Activated T-cell treated with anti-CD3 and anti-CD28 coated beads for 1 hour (primary cell): ENCODE measurements around the gene NPIPB8.
"Not testable (repeated sequence)": the region's sequence is repeated elsewhere in the genome, so short reads cannot be mapped to it uniquely, and the experiment has no call there.

Source experiments
- DNase-seq: peaks from one replicate; pipeline ENCODE4 v3.0.0-alpha.2; 2020; ENCODE audit warnings: low read depth

Gene NPIPB8

DNA sequence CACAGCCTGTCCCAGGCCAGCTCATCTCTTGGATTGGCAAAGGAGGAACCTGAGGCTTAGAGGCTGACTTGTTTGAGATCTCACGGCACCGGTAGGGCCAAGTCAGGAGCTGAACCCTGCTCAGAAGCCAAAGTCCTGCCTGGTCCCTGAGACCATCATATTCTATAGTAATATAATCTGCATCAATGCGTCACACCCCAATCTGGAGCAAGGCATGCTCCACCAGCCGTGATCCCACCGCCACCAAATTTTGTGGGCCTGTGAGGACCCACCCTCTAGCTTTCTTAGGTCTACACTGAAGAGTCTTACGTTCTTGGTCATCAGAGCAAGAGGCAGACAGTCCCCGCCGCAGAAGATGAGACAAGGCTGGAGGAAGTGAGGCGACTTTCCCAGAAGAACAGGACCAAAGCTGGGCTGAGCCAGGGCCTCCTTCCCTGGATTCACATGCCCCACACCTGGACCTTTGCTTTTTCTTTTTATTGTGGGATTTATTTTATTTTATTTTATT, 30.7 kb upstream of the NPIPB8 start:
- DNase-seq: no peak

DNA sequence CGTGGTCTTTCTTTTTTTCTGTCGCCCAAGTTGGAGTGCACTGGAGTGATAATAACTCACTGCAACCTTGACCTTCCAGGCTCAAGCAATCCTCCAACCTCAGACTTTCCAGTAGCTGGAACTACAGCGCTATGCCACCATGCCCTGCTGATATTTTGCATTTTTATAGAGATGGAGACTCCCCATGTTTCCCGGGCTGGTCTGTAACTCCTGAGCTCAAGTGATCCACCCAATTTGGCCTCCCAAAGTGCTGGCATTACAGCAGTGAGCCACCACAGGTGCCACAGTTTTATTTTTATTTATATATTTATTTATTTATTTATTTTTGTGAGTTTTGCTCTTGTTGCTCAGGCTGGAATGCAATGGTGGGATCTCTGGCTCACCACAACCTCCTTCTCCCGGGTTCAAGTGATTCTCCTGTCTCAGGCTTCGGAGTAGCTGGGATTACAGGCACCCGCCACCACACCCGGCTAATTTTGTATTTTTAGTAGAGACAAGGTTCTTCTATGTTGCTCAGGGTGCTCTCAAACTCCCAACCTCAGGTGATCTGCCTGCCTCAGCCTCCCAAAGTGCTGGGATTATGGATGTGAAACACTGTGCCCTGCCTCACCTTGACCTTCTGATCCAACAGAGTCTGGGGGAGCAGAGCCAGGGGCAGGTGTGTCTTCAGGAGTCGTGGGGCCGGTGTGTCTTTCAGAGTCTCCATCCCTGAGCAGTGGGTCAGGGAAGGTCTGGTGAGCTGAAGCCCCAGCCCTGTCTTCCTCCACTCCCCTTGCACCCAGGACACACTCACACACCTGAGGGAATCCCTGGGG, 30.0 kb upstream of the NPIPB8 start:
- DNase-seq: not testable (repeated sequence)

DNA sequence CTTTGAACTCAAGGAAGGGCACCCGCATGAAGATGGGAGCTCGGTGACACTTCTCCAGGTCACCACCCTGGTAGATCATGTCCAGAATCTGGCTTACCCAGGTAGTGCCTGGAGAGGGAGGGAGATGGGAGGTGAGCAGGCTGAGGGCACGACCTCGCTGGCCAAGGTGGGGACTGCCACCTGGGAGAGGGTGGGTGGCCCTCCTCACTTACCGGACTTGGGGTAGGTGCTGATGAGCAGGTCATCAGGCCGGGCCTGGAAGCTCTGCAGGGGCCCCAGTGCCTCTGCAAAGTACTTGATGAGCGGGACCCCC, 29.4 kb upstream of the NPIPB8 start:
- DNase-seq: not testable (repeated sequence)

DNA sequence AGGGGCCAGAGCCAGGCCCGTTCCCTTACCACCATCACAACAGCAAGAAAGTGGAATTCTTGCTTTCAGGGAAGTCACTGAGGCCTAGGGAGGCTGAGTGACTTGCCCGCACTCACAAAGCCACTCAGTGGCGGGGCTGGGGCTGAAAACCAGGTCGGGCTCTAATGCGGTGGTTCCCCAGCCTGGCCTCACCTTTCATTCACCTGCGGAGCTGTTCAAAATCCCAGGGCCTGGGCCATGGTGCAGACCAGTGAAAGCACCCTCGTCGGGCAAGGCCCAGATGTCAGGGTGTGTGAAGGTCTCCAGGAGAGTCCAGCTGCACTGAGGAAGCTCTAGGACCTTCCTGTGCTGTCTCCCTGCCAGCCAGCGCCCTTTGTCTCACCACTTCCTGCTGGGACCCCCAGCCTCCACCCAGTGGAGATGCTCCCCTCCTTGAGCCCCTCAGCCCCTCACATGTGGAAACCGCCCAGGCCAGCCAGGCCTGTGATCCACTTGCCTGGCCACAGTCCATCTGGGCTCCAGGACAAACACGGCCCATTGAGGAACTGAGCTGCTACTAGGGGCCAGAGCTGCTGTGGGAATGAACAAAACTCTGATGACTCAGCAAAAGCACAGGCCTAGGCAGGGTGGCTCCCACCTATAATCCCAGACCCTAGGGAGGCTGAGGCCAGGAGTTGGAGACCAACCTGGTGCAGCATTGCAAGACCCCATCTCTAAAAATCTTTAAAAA, 28.8 kb upstream of the NPIPB8 start:
- not testable (repeated sequence) for DNase-seq

GRCh38 chr16:28609631-28610594, 28.0 kb upstream of the NPIPB8 start, which contains the start of gene SULT1A1:
Gene SULT1A1 (minus strand): TSS chr16:28610044. CDS start chr16:28608855, 1,189 bp downstream.
- no peak for DNase-seq

DNA sequence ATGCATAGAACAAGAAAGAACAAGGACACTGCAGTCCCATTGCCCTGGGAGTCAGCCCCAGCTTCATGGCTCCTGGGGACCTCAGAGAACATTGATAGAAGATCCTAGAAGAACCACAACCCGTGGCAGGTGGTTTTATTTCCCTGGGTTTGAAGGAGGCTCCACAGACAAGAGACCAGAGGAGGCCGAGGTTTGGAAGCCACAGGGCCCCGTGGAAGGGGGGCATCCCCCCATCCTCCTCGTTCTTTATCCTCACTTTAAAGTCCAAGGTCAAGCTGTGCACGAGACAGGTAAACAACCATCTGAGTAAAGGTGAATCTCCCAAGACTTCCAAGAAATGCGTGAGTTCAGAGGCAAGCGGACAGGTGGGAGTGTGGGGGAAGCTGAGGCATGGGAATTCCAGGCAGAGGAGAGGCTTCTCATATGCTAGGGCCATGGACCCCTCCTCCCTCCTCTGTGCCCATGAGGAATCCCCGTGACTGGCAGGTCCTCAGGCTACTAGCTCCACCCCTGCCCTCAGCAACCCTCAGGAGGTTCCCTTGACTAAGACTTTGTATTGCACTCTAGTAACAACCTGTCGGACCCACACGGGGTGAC, 27.2 kb upstream of the NPIPB8 start:
- no peak for DNase-seq

- DNase-seq: not testable (repeated sequence)
These were observed 25.2 kb upstream of the NPIPB8 start for GRCh38 chr16:28612359-28613280.

DNA sequence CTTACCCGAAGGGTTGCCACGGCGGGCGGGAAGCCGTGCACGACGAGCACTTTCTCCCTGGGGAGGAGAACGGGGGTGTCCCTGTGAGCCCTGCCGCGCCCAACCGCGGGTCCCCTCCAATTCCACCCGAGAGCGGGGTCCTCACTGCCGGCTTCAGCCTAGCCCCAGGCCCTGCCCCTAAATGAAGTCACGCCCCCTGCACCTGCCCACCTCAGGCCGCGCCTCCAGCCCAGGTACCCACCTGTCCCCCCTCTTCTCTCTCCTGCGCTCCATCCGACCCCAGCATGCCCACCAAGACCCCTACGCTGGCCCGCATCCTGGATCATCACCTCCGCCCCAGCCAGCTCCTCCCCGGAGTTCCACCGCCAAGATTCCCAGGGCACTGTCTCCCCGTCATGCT, 24.0 kb upstream of the NPIPB8 start:
- not testable (repeated sequence) for DNase-seq

- not testable (repeated sequence) for DNase-seq
These were observed 23.3 kb upstream of the NPIPB8 start for GRCh38 chr16:28614561-28614960.

DNA sequence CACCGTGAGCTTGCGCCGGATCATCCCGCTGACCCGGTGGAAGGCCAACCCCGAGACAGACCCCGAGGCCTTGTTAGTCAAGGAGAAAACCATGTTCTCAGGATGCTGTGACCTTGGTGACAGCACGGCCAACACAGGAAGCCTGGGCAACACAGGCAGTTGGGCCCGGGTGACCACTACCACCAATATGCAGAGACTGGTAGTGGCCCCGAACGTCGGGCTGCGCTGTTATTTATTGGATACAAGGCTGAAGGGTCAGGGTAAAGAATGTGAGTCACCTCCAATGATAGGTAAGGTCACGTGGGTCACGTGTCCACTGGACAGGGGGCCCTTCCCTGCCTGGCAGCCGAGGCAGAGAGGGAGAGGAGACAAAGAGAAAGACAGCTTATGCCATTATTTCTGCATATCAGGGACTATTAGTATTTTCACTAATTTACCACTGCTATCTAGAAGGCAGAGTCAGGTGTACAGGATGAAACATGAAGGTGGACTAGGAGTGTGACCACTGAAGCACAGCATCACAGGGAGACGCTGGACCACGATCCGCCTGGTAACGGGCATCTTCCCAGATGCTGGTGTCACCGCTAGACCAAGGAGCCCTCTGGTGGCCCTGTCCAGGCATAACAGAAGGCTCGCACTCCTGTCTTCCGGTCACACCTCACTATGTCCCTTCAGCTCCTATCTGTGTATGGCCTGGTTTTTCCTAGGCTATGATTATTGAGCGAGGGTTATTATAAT, 22.2 kb upstream of the NPIPB8 start:
- not testable (repeated sequence) for DNase-seq

DNA sequence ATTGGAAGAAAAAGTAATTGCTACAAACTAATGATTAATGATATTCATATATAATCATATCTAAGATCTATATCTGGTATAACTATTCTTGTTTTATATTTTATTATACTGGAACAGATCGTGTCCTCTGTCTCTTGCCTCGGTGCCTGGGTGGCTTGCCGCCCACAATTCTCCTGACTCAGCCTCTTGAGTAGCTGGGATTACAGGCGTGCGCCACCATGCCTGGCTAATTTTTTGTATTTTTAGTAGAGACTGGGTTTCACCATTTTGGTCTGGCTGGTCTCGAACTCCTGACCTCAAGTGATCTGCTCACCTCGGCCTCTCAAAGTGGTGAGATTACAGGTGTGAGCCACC, 21.7 kb upstream of the NPIPB8 start:
- DNase-seq: not testable (repeated sequence)

GRCh38 chr16:28616636-28617035, 21.2 kb upstream of the NPIPB8 start:
- no peak for DNase-seq

- DNase-seq: no peak
These were observed 20.0 kb upstream of the NPIPB8 start for GRCh38 chr16:28617874-28618273.

DNA sequence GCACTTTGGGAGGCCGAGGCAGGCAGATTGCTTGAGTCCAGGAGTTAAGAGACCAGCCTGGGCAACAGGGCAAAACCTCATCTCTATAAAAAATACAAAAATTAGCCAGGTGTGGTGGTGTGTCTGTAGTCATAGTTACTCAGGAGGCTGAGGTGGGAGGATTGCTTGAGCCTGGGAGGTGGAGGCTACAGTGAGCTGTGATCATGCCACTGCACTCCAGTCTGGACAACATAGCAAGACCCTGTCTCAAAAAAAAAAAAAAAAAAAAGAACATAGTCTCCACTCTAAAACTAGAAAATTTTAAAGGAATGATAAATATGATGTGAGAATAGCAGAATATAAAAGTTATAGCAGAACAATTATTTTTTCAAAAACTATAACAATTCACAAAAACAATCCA, 17.5 kb upstream of the NPIPB8 start:
- DNase-seq: not testable (repeated sequence)

GRCh38 chr16:28621481-28622155, 16.2 kb upstream of the NPIPB8 start:
- DNase-seq: no peak

GRCh38 chr16:28622532-28623171, 15.2 kb upstream of the NPIPB8 start:
- not testable (repeated sequence) for DNase-seq

GRCh38 chr16:28623172-28623711, 14.6 kb upstream of the NPIPB8 start:
- peak; percentile 42 for DNase-seq

DNA sequence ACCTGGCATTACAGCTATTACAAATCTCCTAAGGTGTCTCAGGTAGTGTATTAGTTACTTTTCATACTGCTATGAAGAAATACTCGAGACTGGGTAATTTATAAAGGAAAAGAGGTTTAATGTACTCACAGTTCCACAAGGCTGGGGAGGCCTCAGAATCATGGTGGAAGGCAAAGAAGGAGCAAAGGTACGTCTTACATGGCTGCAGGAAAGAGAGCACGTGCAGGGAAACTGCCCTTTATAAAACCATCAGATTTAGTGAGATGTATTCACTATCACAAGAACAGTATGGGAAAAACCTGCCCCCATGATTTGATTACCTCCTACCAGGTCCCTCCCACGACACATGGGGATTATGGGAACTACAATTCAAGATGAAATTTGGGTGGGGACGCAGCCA, 7.0 kb upstream of the NPIPB8 start:
- DNase-seq: not testable (repeated sequence)
